Measurements from ENCODE around the gene NOC2L.

- no peak for TF ChIP-seq CTCF (IDR thresholded peaks at IDR 0.05)
- TF ChIP-seq POLR2A (IDR thresholded peaks at IDR 0.05) = no peak
These were observed 5.9 kb upstream of the NOC2L start for GRCh38 chr1:964691-965525.
